ENCODE measurements around the gene ARHGAP8. TPM values are rescaled to one million over a fixed set of nuclear protein-coding genes. Genes with fewer than 3 reads are reported as not detected.

The ARHGAP8 gene
- total and polyA plus RNA-seq, 2 donors (not counting 1 experiment from before 2014, with no cell fraction given) = 0.37 TPM; not detected in 1

DNA sequence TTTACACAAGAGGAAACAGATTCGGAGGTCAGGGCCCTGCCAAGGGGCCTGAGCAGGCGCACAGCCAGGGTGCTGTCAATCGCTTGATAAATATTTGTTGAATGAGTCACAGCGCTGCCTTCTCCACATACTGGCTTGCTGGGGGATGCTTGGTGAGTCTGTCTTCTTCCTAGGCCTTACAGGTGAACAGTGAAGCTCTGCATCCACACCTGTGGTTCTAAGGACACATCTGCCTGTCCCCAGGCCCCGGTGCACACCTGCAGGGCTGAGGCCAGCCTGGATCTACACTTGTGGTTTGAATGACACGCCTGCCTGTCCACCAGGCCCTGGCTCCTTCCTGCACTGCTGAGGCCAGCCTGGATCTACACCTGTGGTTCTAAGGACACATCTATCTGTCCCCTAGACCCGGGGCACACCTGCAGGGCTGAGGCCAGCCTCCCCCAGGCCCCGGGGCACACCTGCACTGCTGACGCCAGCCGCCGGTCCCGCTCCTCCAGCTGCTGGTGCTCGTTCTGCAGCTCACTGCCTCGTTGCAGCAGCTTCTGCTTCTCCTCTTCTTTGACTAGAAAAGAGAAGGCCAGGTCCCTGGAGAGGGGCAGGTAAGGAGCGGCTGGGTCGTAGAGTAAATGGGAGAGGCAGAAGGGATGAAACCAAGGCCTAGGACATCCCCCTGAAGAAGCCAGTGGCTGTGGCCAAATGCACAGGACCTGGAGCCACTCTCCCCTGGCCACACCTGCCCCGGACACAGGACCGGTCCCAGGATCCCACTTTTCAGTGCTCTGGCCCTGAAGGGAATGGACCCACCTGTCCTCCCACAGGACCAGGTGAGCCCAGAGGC lies 132.8 kb downstream of the ARHGAP8 start:
- CTCF ChIA-PET = no interaction called here
- WGBS (ENCODE audit: insufficient coverage) = 87% methylated on average over 15 of the region's 18 CpGs
- no peaks in the 10 kb centered on the region for H4K20me1 ChIP-seq (ENCODE audit: control insufficient read depth, insufficient read depth, low read length, poor library complexity, severe bottlenecking)
- no peak overlapping the region for H3K27ac ChIP-seq (ENCODE audit: low read length in 2 of 2)
- H3K27me3 ChIP-seq (replicated peaks in 1 of 4; ENCODE audit: control extremely low read depth in 1 of 4, control insufficient read depth in 3 of 4, insufficient read depth in 4 of 4, low read length in 3 of 4) = no peaks in the 10 kb centered on the region
- POLR2A ChIA-PET = no interaction called here
- Mint-ChIP-seq H3K27ac (no peak overlapping the region), H3K4me1 (no peaks in the 10 kb centered on the region), H3K9me3 (ENCODE audit: insufficient read depth) (no peaks in the 10 kb centered on the region), H3K4me3 (no peak overlapping the region), H3K27me3 (no peaks in the 10 kb centered on the region)
- no peak overlapping the region for H2AFZ ChIP-seq (ENCODE audit: insufficient read depth, low read depth, low read length, poor library complexity, severe bottlenecking)
- DNase-seq (no peak), ATAC-seq (ENCODE audit: low read depth) (no peak)
- no peak overlapping the region for H3K4me2 ChIP-seq (replicated peaks; ENCODE audit: low read depth, low read length, poor library complexity, severe bottlenecking)
- no peaks in the 10 kb centered on the region for H3K4me1 ChIP-seq (ENCODE audit: control insufficient read depth in 2 of 2, insufficient read depth in 2 of 2, low read length in 2 of 2)
- H3K36me3 ChIP-seq (replicated peaks in 1 of 2; ENCODE audit: control extremely low read depth in 1 of 2, control insufficient read depth in 1 of 2, extremely low read depth in 1 of 2, insufficient read depth in 2 of 2, low read length in 1 of 2) = no peaks in the 10 kb centered on the region
- H3K79me2 ChIP-seq (ENCODE audit: control insufficient read depth, insufficient read depth, low read length) = no peaks in the 10 kb centered on the region
- H3K9me3 ChIP-seq (ENCODE audit: control extremely low read depth in 1 of 3, control insufficient read depth in 2 of 3, insufficient read depth in 1 of 3, low read length in 2 of 3) = peaks cover 0 to 10% (median 0%) of the 10 kb centered on the region in 3 donors
- H3K9ac ChIP-seq (ENCODE audit: low read length) = no peak overlapping the region
- H3K4me3 ChIP-seq (ENCODE audit: control extremely low read depth in 1 of 5, extremely low read depth in 1 of 5, insufficient read depth in 1 of 5, low read depth in 2 of 5, low read length in 4 of 5) = no peak overlapping the region
- intact Hi-C loops (cut with micrococcal nuclease) = no loop called here
- TF ChIP-seq, protein P1, sequence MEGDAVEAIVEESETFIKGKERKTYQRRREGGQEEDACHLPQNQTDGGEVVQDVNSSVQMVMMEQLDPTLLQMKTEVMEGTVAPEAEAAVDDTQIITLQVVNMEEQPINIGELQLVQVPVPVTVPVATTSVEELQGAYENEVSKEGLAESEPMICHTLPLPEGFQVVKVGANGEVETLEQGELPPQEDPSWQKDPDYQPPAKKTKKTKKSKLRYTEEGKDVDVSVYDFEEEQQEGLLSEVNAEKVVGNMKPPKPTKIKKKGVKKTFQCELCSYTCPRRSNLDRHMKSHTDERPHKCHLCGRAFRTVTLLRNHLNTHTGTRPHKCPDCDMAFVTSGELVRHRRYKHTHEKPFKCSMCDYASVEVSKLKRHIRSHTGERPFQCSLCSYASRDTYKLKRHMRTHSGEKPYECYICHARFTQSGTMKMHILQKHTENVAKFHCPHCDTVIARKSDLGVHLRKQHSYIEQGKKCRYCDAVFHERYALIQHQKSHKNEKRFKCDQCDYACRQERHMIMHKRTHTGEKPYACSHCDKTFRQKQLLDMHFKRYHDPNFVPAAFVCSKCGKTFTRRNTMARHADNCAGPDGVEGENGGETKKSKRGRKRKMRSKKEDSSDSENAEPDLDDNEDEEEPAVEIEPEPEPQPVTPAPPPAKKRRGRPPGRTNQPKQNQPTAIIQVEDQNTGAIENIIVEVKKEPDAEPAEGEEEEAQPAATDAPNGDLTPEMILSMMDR (IDR thresholded peaks at IDR 0.05) = no peak
- no peak for TF ChIP-seq EZH2 (IDR thresholded peaks at IDR 0.05; ENCODE audit: borderline replicate concordance, insufficient read depth, low read depth, low read length, poor library complexity, severe bottlenecking)

- H3K4me1 Mint-ChIP-seq = no peaks in the 10 kb centered on the region
- WGBS (ENCODE audit: insufficient coverage) = 91% methylated on average over 7 of the region's 14 CpGs
- no peak overlapping the region for H3K27ac Mint-ChIP-seq
- H3K9me3 Mint-ChIP-seq (ENCODE audit: insufficient read depth) = no peaks in the 10 kb centered on the region
- ChIA-PET CTCF (no interaction called here), POLR2A (no interaction called here)
- Histone ChIP-seq H3K4me1 (ENCODE audit: control insufficient read depth in 2 of 2, insufficient read depth in 2 of 2, low read length in 2 of 2) (no peaks in the 10 kb centered on the region), H3K4me3 (ENCODE audit: control extremely low read depth in 1 of 5, extremely low read depth in 1 of 5, insufficient read depth in 1 of 5, low read depth in 2 of 5, low read length in 4 of 5) (no peak overlapping the region), H2AFZ (ENCODE audit: insufficient read depth, low read depth, low read length, poor library complexity, severe bottlenecking) (no peak overlapping the region), H3K27me3 (replicated peaks in 1 of 4; ENCODE audit: control extremely low read depth in 1 of 4, control insufficient read depth in 3 of 4, insufficient read depth in 4 of 4, low read length in 3 of 4) (no peaks in the 10 kb centered on the region), H4K20me1 (ENCODE audit: control insufficient read depth, insufficient read depth, low read length, poor library complexity, severe bottlenecking) (no peaks in the 10 kb centered on the region), H3K9ac (ENCODE audit: low read length) (no peak overlapping the region), H3K36me3 (replicated peaks in 1 of 2; ENCODE audit: control extremely low read depth in 1 of 2, control insufficient read depth in 1 of 2, extremely low read depth in 1 of 2, insufficient read depth in 2 of 2, low read length in 1 of 2) (no peaks in the 10 kb centered on the region), H3K4me2 (replicated peaks; ENCODE audit: low read depth, low read length, poor library complexity, severe bottlenecking) (no peak overlapping the region), H3K9me3 (ENCODE audit: control extremely low read depth in 1 of 3, control insufficient read depth in 2 of 3, insufficient read depth in 1 of 3, low read length in 2 of 3) (peaks cover 0 to 10% (median 0%) of the 10 kb centered on the region in 3 donors), H3K27ac (ENCODE audit: low read length in 2 of 2) (no peak overlapping the region), H3K79me2 (ENCODE audit: control insufficient read depth, insufficient read depth, low read length) (no peaks in the 10 kb centered on the region)
- TF ChIP-seq, protein P1 (IDR thresholded peaks at IDR 0.05) = no peak
- no peak for TF ChIP-seq EZH2 (IDR thresholded peaks at IDR 0.05; ENCODE audit: borderline replicate concordance, insufficient read depth, low read depth, low read length, poor library complexity, severe bottlenecking)
- intact Hi-C loops (cut with micrococcal nuclease) = no loop called here
- ATAC-seq (ENCODE audit: low read depth) (no peak), DNase-seq (no peak)
- H3K27me3 Mint-ChIP-seq = no peaks in the 10 kb centered on the region
- no peak overlapping the region for H3K4me3 Mint-ChIP-seq
These were observed 133.5 kb downstream of the ARHGAP8 start for GRCh38 chr22:44885806-44886360.

All from B cell (primary cell).